GM03348 (cell line): Measurements from ENCODE around the gene SPAG7.

ENCODE experiments used
- DNase-seq: peaks from one replicate; pipeline ENCODE4 v3.0.0; 2012; ENCODE audit warnings: low spot score

The SPAG7 gene

GRCh38 chr17:4967539-4968485 is at the start of gene SPAG7:
Gene SPAG7, minus strand, starts transcription at chr17:4967817. Its CDS starts 13 bp downstream, at chr17:4967804.
- DNase-seq, result peak; percentile 97

- DNase-seq, result no peak
These were observed 46.7 kb upstream of the SPAG7 start for GRCh38 chr17:5014357-5014756.

- DNase-seq, result peak; percentile 58
These were observed 44.3 kb upstream of the SPAG7 start for GRCh38 chr17:5011928-5012327.

GRCh38 chr17:5003214-5003867 is 35.7 kb upstream of the SPAG7 start:
- no peak for DNase-seq

GRCh38 chr17:5002121-5002788 is 34.6 kb upstream of the SPAG7 start:
- no peak for DNase-seq

GRCh38 chr17:5000237-5000639 is 32.6 kb upstream of the SPAG7 start:
- DNase-seq, result peak; percentile 77

GRCh38 chr17:4999430-5000093 is 31.9 kb upstream of the SPAG7 start:
- no peak for DNase-seq

GRCh38 chr17:4998732-4999429 is 31.3 kb upstream of the SPAG7 start:
- peak; percentile 63 for DNase-seq

GRCh38 chr17:4998027-4998731 is 30.6 kb upstream of the SPAG7 start:
- no peak for DNase-seq

- peak; percentile 99 for DNase-seq
These were observed 29.8 kb upstream of the SPAG7 start, which contains the start of the genes INCA1 and KIF1C for GRCh38 chr17:4997302-4998026. Gene INCA1, minus strand, starts transcription at chr17:4997522. Its CDS starts 3,085 bp downstream, at chr17:4994437. Gene KIF1C, plus strand, starts transcription at chr17:4997950. Its CDS starts 2,297 bp downstream, at chr17:5000247.

GRCh38 chr17:4994081-4994595 is 26.5 kb upstream of the SPAG7 start:
- DNase-seq, result no peak

GRCh38 chr17:4987767-4988567 is 20.4 kb upstream of the SPAG7 start:
- peak; percentile 20 for DNase-seq

- peak; percentile 92 for DNase-seq
These were observed 19.5 kb upstream of the SPAG7 start, which contains the start of gene CAMTA2 for GRCh38 chr17:4986951-4987766. Gene CAMTA2, minus strand, starts transcription at chr17:4987675. Its CDS starts 1,453 bp downstream, at chr17:4986222.

- peak; percentile 36 for DNase-seq
These were observed 18.8 kb upstream of the SPAG7 start for GRCh38 chr17:4986403-4986802.

GRCh38 chr17:4982305-4982704 is 14.7 kb upstream of the SPAG7 start:
- DNase-seq, result no peak

- DNase-seq, result peak; percentile 69
These were observed 13.1 kb upstream of the SPAG7 start for GRCh38 chr17:4980644-4981216.

GRCh38 chr17:4978726-4979125 is 11.1 kb upstream of the SPAG7 start:
- DNase-seq, result no peak
